Stomach (tissue), 4 donors: Measurements from ENCODE around the gene LYSET.
"Not testable (repeated sequence)": the region's sequence is repeated elsewhere in the genome, so short reads cannot be mapped to it uniquely, and the experiment has no call there.

Experiments used
- POLR2A ChIP-seq, 4 donors: fragments of 450-650 bp; IDR thresholded peaks; one replicate each; pipeline ENCODE4 v1.6.1; 2016; ENCODE audit warnings: antibody characterized with exemption in 4 of 4, control low read depth in 2 of 4, mild to moderate bottlenecking in 1 of 4, moderate library complexity in 1 of 4
- POLR2AphosphoS5 ChIP-seq, 3 donors: sonication (generic); formaldehyde crosslinking; IDR thresholded peaks; one replicate each; pipeline ENCODE4 v1.6.1; 2016; ENCODE audit warnings: antibody characterized with exemption in 3 of 3
- TF ChIP-seq, protein P1 (sequence below), 7 experiments: fragments of 450-650 bp in 4 of 7; fragments of 200-600 bp in 3 of 7; sonication (generic) in 3 of 7; IDR thresholded peaks; one replicate each; pipeline ENCODE4 v1.5.1; 2016 to 2019; ENCODE audit warnings: antibody characterized with exemption in 7 of 7, control low read depth in 2 of 7, mild to moderate bottlenecking in 1 of 7

- TF ChIP-seq, protein P1, sequence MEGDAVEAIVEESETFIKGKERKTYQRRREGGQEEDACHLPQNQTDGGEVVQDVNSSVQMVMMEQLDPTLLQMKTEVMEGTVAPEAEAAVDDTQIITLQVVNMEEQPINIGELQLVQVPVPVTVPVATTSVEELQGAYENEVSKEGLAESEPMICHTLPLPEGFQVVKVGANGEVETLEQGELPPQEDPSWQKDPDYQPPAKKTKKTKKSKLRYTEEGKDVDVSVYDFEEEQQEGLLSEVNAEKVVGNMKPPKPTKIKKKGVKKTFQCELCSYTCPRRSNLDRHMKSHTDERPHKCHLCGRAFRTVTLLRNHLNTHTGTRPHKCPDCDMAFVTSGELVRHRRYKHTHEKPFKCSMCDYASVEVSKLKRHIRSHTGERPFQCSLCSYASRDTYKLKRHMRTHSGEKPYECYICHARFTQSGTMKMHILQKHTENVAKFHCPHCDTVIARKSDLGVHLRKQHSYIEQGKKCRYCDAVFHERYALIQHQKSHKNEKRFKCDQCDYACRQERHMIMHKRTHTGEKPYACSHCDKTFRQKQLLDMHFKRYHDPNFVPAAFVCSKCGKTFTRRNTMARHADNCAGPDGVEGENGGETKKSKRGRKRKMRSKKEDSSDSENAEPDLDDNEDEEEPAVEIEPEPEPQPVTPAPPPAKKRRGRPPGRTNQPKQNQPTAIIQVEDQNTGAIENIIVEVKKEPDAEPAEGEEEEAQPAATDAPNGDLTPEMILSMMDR (IDR thresholded peaks at IDR 0.05), result not testable (repeated sequence)
- not testable (repeated sequence) for TF ChIP-seq POLR2AphosphoS5, POLR2A (IDR thresholded peaks at IDR 0.05)
Observed at GRCh38 chr14:93136508-93136907, 48.6 kb upstream of the LYSET start.
